H7 (cell line): Measurements from ENCODE around the gene TDRD7. TPM values are rescaled to one million over a fixed set of nuclear protein-coding genes. Genes with fewer than 3 reads are reported as not detected.
"Not testable (repeated sequence)": the region's sequence is repeated elsewhere in the genome, so short reads cannot be mapped to it uniquely, and the experiment has no call there.

Experiments
- DNase-seq: peaks from one replicate; pipeline ENCODE4 v3.0.0; 2012
- H3K27me3 ChIP-seq: 2 replicates; pipeline ENCODE4 v1.6.0; 2011; ENCODE audit warnings: mild to moderate bottlenecking, low read length; ENCODE audit not compliant: control insufficient read depth, insufficient read depth
- H3K36me3 ChIP-seq: replicated peaks from 2 replicates; pipeline ENCODE4 v1.5.1; 2011; ENCODE audit warnings: low read length; ENCODE audit not compliant: control insufficient read depth, insufficient read depth
- H3K4me3 ChIP-seq: 2 replicates; pipeline ENCODE4 v1.5.1; 2011; ENCODE audit warnings: low read depth, mild to moderate bottlenecking, control low read depth, low read length, moderate library complexity; ENCODE audit not compliant: insufficient read depth
- total RNA-seq: library from RNA; depleted of rRNA; stranded (reverse); fragments of >200 nt; shearing (Covaris generic); gene quantifications from 2 replicates; pipeline ENCODE4 v1.2.3, GENCODE V29; 2014

Gene TDRD7
- total RNA-seq, 1 experiment from 2014 or later: 7.7 TPM

GRCh38 chr9:97491216-97491999 is 79.5 kb downstream of the TDRD7 start:
- Histone ChIP-seq H3K27me3 (no peaks in the 10 kb centered on the region), H3K4me3 (no peak overlapping the region), H3K36me3 (no peaks in the 10 kb centered on the region)
- DNase-seq: no peak

GRCh38 chr9:97497558-97498375 is 85.9 kb downstream of the TDRD7 start:
- not testable (repeated sequence) for DNase-seq, H3K36me3 ChIP-seq, H3K4me3 ChIP-seq
- peaks cover 30% of the 10 kb centered on the region for H3K27me3 ChIP-seq

- not testable (repeated sequence) for DNase-seq, H3K36me3 ChIP-seq, H3K4me3 ChIP-seq
- peaks cover 41% of the 10 kb centered on the region for H3K27me3 ChIP-seq
Observed at GRCh38 chr9:97498846-97499245, 87.0 kb downstream of the TDRD7 start.

- Histone ChIP-seq H3K36me3 (no peaks in the 10 kb centered on the region), H3K4me3 (no peak overlapping the region), H3K27me3 (peaks cover 50% of the 10 kb centered on the region)
- no peak for DNase-seq
Observed at GRCh38 chr9:97500263-97500662, 88.4 kb downstream of the TDRD7 start.

GRCh38 chr9:97500765-97501176 is 88.9 kb downstream of the TDRD7 start:
- DNase-seq: no peak
- Histone ChIP-seq H3K4me3 (peak overlapping the region; percentile 45; the same call in 1 of the 2 replicates), H3K27me3 (peaks cover 52% of the 10 kb centered on the region), H3K36me3 (no peaks in the 10 kb centered on the region)

- Histone ChIP-seq H3K36me3 (no peaks in the 10 kb centered on the region), H3K27me3 (peaks cover 54% of the 10 kb centered on the region), H3K4me3 (peak within 1 kb of the TSS; percentile 54)
- DNase-seq: peak; percentile 99
Observed at GRCh38 chr9:97501177-97501971, 89.5 kb downstream of the TDRD7 start, which contains the start of gene TMOD1. TSS of gene TMOD1 (plus strand) at chr9:97501666. CDS start at chr9:97524189, 22,523 bp downstream.

GRCh38 chr9:97501972-97502221 is 90.0 kb downstream of the TDRD7 start:
- peak overlapping the region; percentile 54 for H3K4me3 ChIP-seq
- DNase-seq: peak; percentile 86
- peaks cover 54% of the 10 kb centered on the region for H3K27me3 ChIP-seq
- H3K36me3 ChIP-seq: no peaks in the 10 kb centered on the region

GRCh38 chr9:97502222-97502983 is 90.5 kb downstream of the TDRD7 start:
- H3K36me3 ChIP-seq: no peaks in the 10 kb centered on the region
- H3K27me3 ChIP-seq: peaks cover 54% of the 10 kb centered on the region
- DNase-seq: peak; percentile 79
- peak overlapping the region; percentile 54 for H3K4me3 ChIP-seq

- Histone ChIP-seq H3K4me3 (peak overlapping the region; percentile 54), H3K27me3 (peaks cover 54% of the 10 kb centered on the region), H3K36me3 (no peaks in the 10 kb centered on the region)
- peak; percentile 57 for DNase-seq
Observed at GRCh38 chr9:97502984-97503861, 91.3 kb downstream of the TDRD7 start.

- H3K27me3 ChIP-seq: peaks cover 54% of the 10 kb centered on the region
- H3K36me3 ChIP-seq: no peaks in the 10 kb centered on the region
- no peak overlapping the region for H3K4me3 ChIP-seq
- no peak for DNase-seq
Observed at GRCh38 chr9:97503862-97504210, 91.9 kb downstream of the TDRD7 start.

- H3K27me3 ChIP-seq: peaks cover 51% of the 10 kb centered on the region
- no peak overlapping the region for H3K4me3 ChIP-seq
- no peaks in the 10 kb centered on the region for H3K36me3 ChIP-seq
- no peak for DNase-seq
Observed at GRCh38 chr9:97504381-97505216, 92.7 kb downstream of the TDRD7 start.

GRCh38 chr9:97505845-97506244 is 93.9 kb downstream of the TDRD7 start:
- no peaks in the 10 kb centered on the region for H3K36me3 ChIP-seq
- H3K4me3 ChIP-seq: no peak overlapping the region
- peaks cover 40% of the 10 kb centered on the region for H3K27me3 ChIP-seq
- DNase-seq: no peak

GRCh38 chr9:97506306-97506705 is 94.4 kb downstream of the TDRD7 start:
- H3K4me3 ChIP-seq: no peak overlapping the region
- H3K36me3 ChIP-seq: no peaks in the 10 kb centered on the region
- H3K27me3 ChIP-seq: peaks cover 36% of the 10 kb centered on the region
- DNase-seq: no peak
